Astrocyte (in vitro differentiated cells and primary cell): ENCODE results near the gene GSE1. TPM values are rescaled to one million over a fixed set of nuclear protein-coding genes. Genes with fewer than 3 reads are reported as not detected.

ENCODE experiments used
- DNase-seq: peaks from one replicate; pipeline ENCODE4 v3.0.0-alpha.2; 2010; ENCODE audit warnings: low read depth
- FAIRE-seq: peaks from 2 replicates; lab custom pipeline; 2011; peaks lifted over from hg19 to GRCh38; lab: Jason Lieb, UNC
- H2AFZ ChIP-seq: 2 replicates; pipeline ENCODE4 v1.6.0; 2012; ENCODE audit warnings: low read depth, low read length, inconsistent platforms
- H3K27ac ChIP-seq: 2 replicates; pipeline ENCODE4 v1.5.1; 2011; ENCODE audit warnings: low read depth, low read length, inconsistent platforms
- H3K27me3 ChIP-seq: 2 replicates; pipeline ENCODE4 v1.6.0; 2011; ENCODE audit warnings: low read length, inconsistent platforms; ENCODE audit not compliant: insufficient read depth
- H3K36me3 ChIP-seq: 2 replicates; pipeline ENCODE4 v1.5.1; 2011; ENCODE audit warnings: low read length, inconsistent platforms; ENCODE audit not compliant: insufficient read depth
- H3K4me1 ChIP-seq: 2 replicates; pipeline ENCODE4 v1.5.1; 2011; ENCODE audit warnings: low read length, inconsistent platforms; ENCODE audit not compliant: insufficient read depth
- H3K4me2 ChIP-seq: 2 replicates; pipeline ENCODE4 v1.6.0; 2012; ENCODE audit warnings: low read length, inconsistent platforms
- H3K4me3 ChIP-seq: 2 replicates; pipeline ENCODE4 v1.5.1; 2011; ENCODE audit warnings: low read depth, mild to moderate bottlenecking, low read length, inconsistent platforms; ENCODE audit not compliant: insufficient read depth
- H3K79me2 ChIP-seq: 2 replicates; pipeline ENCODE4 v1.6.0; 2012; ENCODE audit warnings: mild to moderate bottlenecking, low read length, inconsistent platforms; ENCODE audit not compliant: insufficient read depth
- H3K9ac ChIP-seq: 2 replicates; pipeline ENCODE4 v1.6.0; 2012; ENCODE audit warnings: mild to moderate bottlenecking, low read length, inconsistent platforms
- H3K9me3 ChIP-seq: 2 replicates; pipeline ENCODE4 v1.5.1; 2012; ENCODE audit warnings: low read depth, mild to moderate bottlenecking, low read length, inconsistent platforms; ENCODE audit not compliant: insufficient read depth
- H4K20me1 ChIP-seq: 2 replicates; pipeline ENCODE4 v1.6.0; 2012; ENCODE audit warnings: low read length, inconsistent platforms; ENCODE audit not compliant: insufficient read depth
- H3K27ac Mint-ChIP-seq: one replicate; pipeline ENCODE4 v1.8.0; 2021; ENCODE audit warnings: mild to moderate bottlenecking, mixed read lengths; ENCODE audit not compliant: unreplicated experiment
- H3K27me3 Mint-ChIP-seq: one replicate; pipeline ENCODE4 v1.8.0; 2021; ENCODE audit warnings: low read depth, mixed read lengths; ENCODE audit not compliant: unreplicated experiment
- H3K36me3 Mint-ChIP-seq: one replicate; pipeline ENCODE4 v1.8.0; 2021; ENCODE audit warnings: low read depth, mixed read lengths; ENCODE audit not compliant: unreplicated experiment
- H3K4me1 Mint-ChIP-seq: one replicate; pipeline ENCODE4 v1.8.0; 2021; ENCODE audit warnings: low read depth, mixed read lengths; ENCODE audit not compliant: unreplicated experiment
- H3K4me3 Mint-ChIP-seq: one replicate; pipeline ENCODE4 v1.8.0; 2021; ENCODE audit warnings: mild to moderate bottlenecking, moderate library complexity, mixed read lengths; ENCODE audit not compliant: unreplicated experiment
- H3K9me3 Mint-ChIP-seq: one replicate; pipeline ENCODE4 v1.8.0; 2021; ENCODE audit warnings: mild to moderate bottlenecking, mixed read lengths; ENCODE audit not compliant: unreplicated experiment
- EZH2 ChIP-seq: IDR thresholded peaks from 2 replicates; pipeline ENCODE4 v1.6.1; 2012; ENCODE audit warnings: mild to moderate bottlenecking, low read length, inconsistent platforms; ENCODE audit not compliant: insufficient read depth
- total RNA-seq: library from RNA; stranded (reverse); gene quantifications from 2 replicates; pipeline ENCODE4 v1.2.1, GENCODE V29; 2021
- TF ChIP-seq, protein P1 (sequence below): IDR thresholded peaks from 2 replicates; pipeline ENCODE4 v1.5.1; 2011; ENCODE audit warnings: low read depth, mild to moderate bottlenecking, inconsistent platforms, low read length, moderate library complexity; ENCODE audit not compliant: insufficient read depth

The GSE1 gene
- total RNA-seq, 1 donor from 2014 or later = 35.0 TPM

GRCh38 chr16:85646358-85646907 is 33.3 kb downstream of the GSE1 start:
- Histone ChIP-seq H4K20me1 (peaks cover 71% of the 10 kb centered on the region), H3K79me2 (no peaks in the 10 kb centered on the region)

GRCh38 chr16:85646976-85647375 is 33.9 kb downstream of the GSE1 start:
- H3K27me3 ChIP-seq = no peaks in the 10 kb centered on the region
- DNase-seq (no peak), FAIRE-seq (no peak)
- no peak overlapping the region for H3K27ac ChIP-seq
- no peak overlapping the region for H3K4me2 ChIP-seq
- TF ChIP-seq, protein P1, sequence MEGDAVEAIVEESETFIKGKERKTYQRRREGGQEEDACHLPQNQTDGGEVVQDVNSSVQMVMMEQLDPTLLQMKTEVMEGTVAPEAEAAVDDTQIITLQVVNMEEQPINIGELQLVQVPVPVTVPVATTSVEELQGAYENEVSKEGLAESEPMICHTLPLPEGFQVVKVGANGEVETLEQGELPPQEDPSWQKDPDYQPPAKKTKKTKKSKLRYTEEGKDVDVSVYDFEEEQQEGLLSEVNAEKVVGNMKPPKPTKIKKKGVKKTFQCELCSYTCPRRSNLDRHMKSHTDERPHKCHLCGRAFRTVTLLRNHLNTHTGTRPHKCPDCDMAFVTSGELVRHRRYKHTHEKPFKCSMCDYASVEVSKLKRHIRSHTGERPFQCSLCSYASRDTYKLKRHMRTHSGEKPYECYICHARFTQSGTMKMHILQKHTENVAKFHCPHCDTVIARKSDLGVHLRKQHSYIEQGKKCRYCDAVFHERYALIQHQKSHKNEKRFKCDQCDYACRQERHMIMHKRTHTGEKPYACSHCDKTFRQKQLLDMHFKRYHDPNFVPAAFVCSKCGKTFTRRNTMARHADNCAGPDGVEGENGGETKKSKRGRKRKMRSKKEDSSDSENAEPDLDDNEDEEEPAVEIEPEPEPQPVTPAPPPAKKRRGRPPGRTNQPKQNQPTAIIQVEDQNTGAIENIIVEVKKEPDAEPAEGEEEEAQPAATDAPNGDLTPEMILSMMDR = no peak
- TF ChIP-seq EZH2 = no peak
- Mint-ChIP-seq H3K4me3 (no peak overlapping the region), H3K9me3 (no peaks in the 10 kb centered on the region), H3K4me1 (peaks cover 6% of the 10 kb centered on the region), H3K36me3 (peaks cover 9% of the 10 kb centered on the region), H3K27ac (no peak overlapping the region), H3K27me3 (no peaks in the 10 kb centered on the region)
- H3K36me3 ChIP-seq = no peaks in the 10 kb centered on the region
- H3K79me2 ChIP-seq = no peaks in the 10 kb centered on the region
- H3K9me3 ChIP-seq = no peaks in the 10 kb centered on the region
- H4K20me1 ChIP-seq = peaks cover 71% of the 10 kb centered on the region
- H3K9ac ChIP-seq = no peak overlapping the region
- H2AFZ ChIP-seq = no peak overlapping the region
- H3K4me1 ChIP-seq = peaks cover 4% of the 10 kb centered on the region
- H3K4me3 ChIP-seq = no peak overlapping the region

More at GRCh38 chr16:85646358-85646907, 33.3 kb downstream of the GSE1 start:
- H3K27ac Mint-ChIP-seq = no peak overlapping the region
- Histone ChIP-seq H3K27ac (no peak overlapping the region), H3K4me3 (no peak overlapping the region), H2AFZ (no peak overlapping the region), H3K4me1 (peaks cover 4% of the 10 kb centered on the region), H3K36me3 (no peaks in the 10 kb centered on the region), H3K9ac (no peak overlapping the region), H3K9me3 (no peaks in the 10 kb centered on the region), H3K4me2 (no peak overlapping the region), H3K27me3 (no peaks in the 10 kb centered on the region)
- H3K27me3 Mint-ChIP-seq = no peaks in the 10 kb centered on the region
- peaks cover 9% of the 10 kb centered on the region for H3K36me3 Mint-ChIP-seq
- DNase-seq = no peak
- no peak overlapping the region for H3K4me3 Mint-ChIP-seq
- no peak for FAIRE-seq
- peaks cover 5% of the 10 kb centered on the region for H3K4me1 Mint-ChIP-seq
- H3K9me3 Mint-ChIP-seq = no peaks in the 10 kb centered on the region
- TF ChIP-seq, protein P1 = no peak
- no peak for TF ChIP-seq EZH2

GRCh38 chr16:85648070-85648714 is 35.1 kb downstream of the GSE1 start:
- FAIRE-seq (no peak), DNase-seq (no peak)
- no peak overlapping the region for H3K9ac ChIP-seq
- no peaks in the 10 kb centered on the region for H3K36me3 ChIP-seq
- H3K4me2 ChIP-seq = no peak overlapping the region
- H3K9me3 ChIP-seq = no peaks in the 10 kb centered on the region
- Mint-ChIP-seq H3K4me1 (peaks cover 8% of the 10 kb centered on the region), H3K4me3 (no peak overlapping the region), H3K27ac (no peak overlapping the region), H3K36me3 (peaks cover 7% of the 10 kb centered on the region), H3K9me3 (no peaks in the 10 kb centered on the region), H3K27me3 (no peaks in the 10 kb centered on the region)
- no peak overlapping the region for H3K27ac ChIP-seq
- no peaks in the 10 kb centered on the region for H3K27me3 ChIP-seq
- H3K79me2 ChIP-seq = no peaks in the 10 kb centered on the region
- H3K4me3 ChIP-seq = no peak overlapping the region
- H3K4me1 ChIP-seq = peaks cover 12% of the 10 kb centered on the region
- no peak for TF ChIP-seq EZH2
- TF ChIP-seq, protein P1 = no peak
- H4K20me1 ChIP-seq = peaks cover 68% of the 10 kb centered on the region
- H2AFZ ChIP-seq = no peak overlapping the region
